ENCODE data around the gene SLC16A3.

SLC16A3 gene

DNA sequence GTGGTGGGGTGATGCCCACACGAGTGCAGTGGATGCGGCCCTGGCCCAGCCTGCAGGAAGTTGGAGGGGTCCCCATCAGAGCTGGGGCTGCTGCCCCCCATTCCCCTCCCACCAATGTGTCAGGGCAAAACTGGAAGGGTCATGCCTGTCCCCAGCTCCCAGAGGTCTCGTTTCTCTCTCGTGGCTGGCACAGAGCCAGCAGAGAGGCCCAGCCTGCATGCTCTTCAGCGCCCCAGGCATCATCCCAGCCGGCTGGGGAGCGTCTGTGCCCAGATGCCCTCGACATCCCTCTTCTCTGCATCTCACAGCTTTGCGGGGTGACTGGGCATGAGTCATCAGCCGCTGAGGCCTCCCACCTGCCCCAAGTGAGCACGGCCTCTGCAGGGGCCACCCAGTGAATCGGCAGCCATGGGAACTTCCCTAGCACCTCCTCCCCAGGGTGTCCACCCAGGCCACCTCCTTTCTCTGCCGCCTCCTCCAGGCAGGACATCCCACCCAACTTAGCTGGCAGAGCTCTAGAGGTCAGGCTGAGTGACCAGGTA, 54.4 kb downstream of the SLC16A3 start:
- H3K27me3 ChIP-seq (ENCODE audit: insufficient read depth, insufficient read length), result no peaks in the 10 kb centered on the region
- no peak overlapping the region for H3K9ac ChIP-seq (ENCODE audit: insufficient read length, low read depth)
- H3K9me3 ChIP-seq (ENCODE audit: insufficient read depth, low read length), result peaks cover 8% of the 10 kb centered on the region; the same call in 1 of the 2 replicates
- DNase-seq (ENCODE audit: low read depth, low spot score), result no peak
- peaks cover 25% of the 10 kb centered on the region for H3K4me1 ChIP-seq (ENCODE audit: insufficient read depth, insufficient read length)
- H3K4me3 ChIP-seq (ENCODE audit: insufficient read length, low read depth), result no peak overlapping the region
- no peak for TF ChIP-seq YY1 (IDR thresholded peaks at IDR 0.05; ENCODE audit: insufficient read depth, insufficient read length)
- no peak for TF ChIP-seq ZNF274 (IDR thresholded peaks at IDR 0.05; ENCODE audit: low read depth, low read length)
- TF ChIP-seq SUZ12 (IDR thresholded peaks at IDR 0.05; ENCODE audit: extremely low read depth, insufficient read depth, insufficient read length), result no peak
- no peaks in the 10 kb centered on the region for H3K36me3 ChIP-seq (ENCODE audit: insufficient read depth, insufficient read length, low read length)

DNA sequence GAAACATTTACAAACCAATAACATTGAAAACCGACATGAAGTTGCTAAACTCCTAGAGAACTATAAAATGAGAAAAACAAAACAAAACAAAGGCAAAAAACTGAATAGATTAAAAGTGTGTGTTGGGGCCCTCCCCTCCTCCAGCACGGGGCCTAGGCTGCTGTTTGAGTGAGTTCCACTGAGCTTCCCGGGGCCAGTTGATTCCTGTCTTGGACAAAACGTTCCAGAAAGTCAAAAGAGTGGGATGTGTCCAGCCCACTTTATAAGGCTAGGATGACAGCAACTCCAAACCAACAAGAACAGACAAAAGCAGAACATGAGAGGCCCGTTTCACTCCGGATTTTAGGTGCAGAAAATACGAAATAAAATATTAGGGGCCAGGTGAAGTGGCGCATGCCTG, 56.3 kb downstream of the SLC16A3 start:
- Histone ChIP-seq H3K9me3 (ENCODE audit: insufficient read depth, low read length) (peaks cover 8% of the 10 kb centered on the region; the same call in 1 of the 2 replicates), H3K4me3 (ENCODE audit: insufficient read length, low read depth) (no peak overlapping the region), H3K27me3 (ENCODE audit: insufficient read depth, insufficient read length) (no peaks in the 10 kb centered on the region), H3K9ac (ENCODE audit: insufficient read length, low read depth) (no peak overlapping the region), H3K36me3 (ENCODE audit: insufficient read depth, insufficient read length, low read length) (no peaks in the 10 kb centered on the region), H3K4me1 (ENCODE audit: insufficient read depth, insufficient read length) (peaks cover 21% of the 10 kb centered on the region)
- DNase-seq (ENCODE audit: low read depth, low spot score), result no peak
- TF ChIP-seq ZNF274 (IDR thresholded peaks at IDR 0.05; ENCODE audit: low read depth, low read length) (no peak), YY1 (IDR thresholded peaks at IDR 0.05; ENCODE audit: insufficient read depth, insufficient read length) (no peak), SUZ12 (IDR thresholded peaks at IDR 0.05; ENCODE audit: extremely low read depth, insufficient read depth, insufficient read length) (no peak)

DNA sequence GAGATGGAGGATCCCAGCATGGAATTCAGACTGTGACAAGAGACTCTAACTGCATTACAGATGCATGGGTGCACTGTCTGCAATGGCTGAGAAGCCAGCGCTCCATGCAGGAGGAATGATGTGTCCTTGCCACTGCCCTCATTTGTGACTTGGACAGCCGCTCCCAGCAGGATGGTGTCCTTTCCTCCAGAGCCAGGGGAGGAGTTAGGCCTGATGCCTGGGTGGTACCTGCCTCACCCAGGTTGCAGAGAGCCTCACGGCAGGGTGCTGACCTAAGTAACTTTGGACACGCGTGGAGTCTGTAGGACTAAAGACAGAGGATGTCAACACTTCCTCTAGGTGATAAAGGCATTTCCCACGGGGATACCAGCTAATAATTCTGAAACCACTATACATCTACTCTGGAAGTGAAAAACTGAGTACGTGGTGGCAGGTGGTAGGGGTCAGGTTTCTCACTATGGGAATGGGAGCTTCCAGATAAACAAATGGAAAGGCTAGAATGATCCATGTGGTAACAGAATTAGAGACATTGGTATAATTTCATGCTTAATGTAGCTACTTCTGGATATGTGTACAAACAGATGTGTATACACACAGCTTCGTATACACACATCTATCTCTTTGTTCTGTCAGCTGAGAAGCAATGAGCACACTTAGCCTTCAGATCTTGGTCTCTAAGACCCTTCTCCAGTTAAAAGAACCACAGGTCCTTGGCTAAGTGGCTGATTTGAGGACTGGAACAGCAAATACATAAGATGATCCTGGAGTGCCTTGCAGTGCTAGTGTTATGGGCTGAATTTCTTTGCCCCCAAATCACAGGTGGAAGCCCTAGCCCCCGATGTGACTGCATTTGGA, 58.4 kb downstream of the SLC16A3 start:
- Histone ChIP-seq H3K4me1 (ENCODE audit: insufficient read depth, insufficient read length) (peaks cover 11% of the 10 kb centered on the region), H3K36me3 (ENCODE audit: insufficient read depth, insufficient read length, low read length) (no peaks in the 10 kb centered on the region), H3K9ac (ENCODE audit: insufficient read length, low read depth) (no peak overlapping the region), H3K9me3 (ENCODE audit: insufficient read depth, low read length) (peaks cover 8% of the 10 kb centered on the region; the same call in 1 of the 2 replicates), H3K4me3 (ENCODE audit: insufficient read length, low read depth) (no peak overlapping the region), H3K27me3 (ENCODE audit: insufficient read depth, insufficient read length) (no peaks in the 10 kb centered on the region)
- no peak for DNase-seq (ENCODE audit: low read depth, low spot score)
- TF ChIP-seq ZNF274 (IDR thresholded peaks at IDR 0.05; ENCODE audit: low read depth, low read length) (no peak), SUZ12 (IDR thresholded peaks at IDR 0.05; ENCODE audit: extremely low read depth, insufficient read depth, insufficient read length) (no peak), YY1 (IDR thresholded peaks at IDR 0.05; ENCODE audit: insufficient read depth, insufficient read length) (no peak)

DNA sequence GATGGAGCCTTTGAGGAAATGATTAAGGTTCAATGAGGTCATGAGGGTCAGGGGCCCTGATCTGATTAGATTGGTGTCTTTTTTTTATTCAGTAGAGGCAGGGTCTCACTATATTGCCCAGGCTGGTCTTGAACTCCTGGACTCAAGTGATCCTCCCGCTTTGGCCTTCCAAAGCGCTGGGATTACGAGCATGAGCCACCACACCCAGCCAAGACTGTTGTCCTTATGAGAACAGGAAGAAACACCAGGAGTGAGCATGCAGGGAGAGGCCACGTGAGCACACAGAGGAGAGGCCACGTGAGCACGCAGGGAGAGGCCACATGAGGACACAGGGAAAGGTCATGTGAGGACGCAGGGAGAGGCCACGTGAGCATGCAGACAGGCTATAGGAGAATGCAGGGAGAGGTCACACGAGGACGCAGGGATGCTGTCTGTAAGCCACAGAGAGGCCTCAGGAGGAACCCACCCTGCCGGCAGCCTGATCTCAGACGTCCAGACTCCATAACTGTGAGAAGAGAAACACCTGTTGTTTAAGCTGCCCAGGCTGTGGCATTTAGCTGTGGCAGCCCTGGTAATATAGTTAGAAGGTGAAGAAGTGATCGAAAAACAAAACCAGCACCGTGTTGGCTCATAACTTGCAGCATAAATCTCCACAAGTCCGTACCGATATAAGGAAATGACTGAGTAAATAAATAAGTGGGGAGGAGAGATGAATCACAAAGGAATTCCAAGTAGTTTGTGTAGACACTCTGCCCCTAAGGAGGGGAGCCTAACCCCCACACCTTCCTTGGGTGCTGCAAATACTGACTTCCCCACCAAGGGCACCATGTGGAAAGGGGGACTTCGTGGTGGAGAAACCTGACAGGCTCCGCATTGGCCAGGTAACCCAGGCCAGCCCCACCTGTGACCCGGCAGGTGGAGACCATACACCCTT, 59.3 kb downstream of the SLC16A3 start:
- H3K4me1 ChIP-seq (ENCODE audit: insufficient read depth, insufficient read length), result peaks cover 7% of the 10 kb centered on the region
- peaks cover 8% of the 10 kb centered on the region; the same call in 1 of the 2 replicates for H3K9me3 ChIP-seq (ENCODE audit: insufficient read depth, low read length)
- no peak overlapping the region for H3K9ac ChIP-seq (ENCODE audit: insufficient read length, low read depth)
- no peak for DNase-seq (ENCODE audit: low read depth, low spot score)
- H3K4me3 ChIP-seq (ENCODE audit: insufficient read length, low read depth), result no peak overlapping the region
- no peaks in the 10 kb centered on the region for H3K27me3 ChIP-seq (ENCODE audit: insufficient read depth, insufficient read length)
- no peaks in the 10 kb centered on the region for H3K36me3 ChIP-seq (ENCODE audit: insufficient read depth, insufficient read length, low read length)
- TF ChIP-seq ZNF274 (IDR thresholded peaks at IDR 0.05; ENCODE audit: low read depth, low read length), result no peak
- no peak for TF ChIP-seq YY1 (IDR thresholded peaks at IDR 0.05; ENCODE audit: insufficient read depth, insufficient read length)
- no peak for TF ChIP-seq SUZ12 (IDR thresholded peaks at IDR 0.05; ENCODE audit: extremely low read depth, insufficient read depth, insufficient read length)
